HEK293 (cell line): ENCODE results near the gene PARPBP.

ENCODE experiments used
- CTCF ChIA-PET: fragments of 350-600 bp; formaldehyde crosslinking; extraction: SDS; loops from one replicate; lab custom pipeline; 2021; ENCODE audit warnings: antibody characterized with exemption; lab: Yijun Ruan, JAX
- POLR2A ChIA-PET: fragments of 300-600 bp; formaldehyde crosslinking; extraction: SDS; loops from one replicate; lab custom pipeline; 2020; ENCODE audit warnings: antibody characterized with exemption, inconsistent platforms; lab: Yijun Ruan, JAX
- H3K27ac ChIP-seq: fragments of 200-500 bp; sonication (Bioruptor generic); 2 replicates; pipeline ENCODE4 v1.5.1; 2014; ENCODE audit warnings: low read depth, low read length, control low read depth, inconsistent platforms; ENCODE audit errors: extremely low read depth
- H3K36me3 ChIP-seq, 2 experiments: fragments of 200-500 bp in 1 of 2; sonication (Bioruptor generic) in 1 of 2; 1 replicate in 1 of 2; 2 replicates in 1 of 2; pipeline ENCODE4 v1.5.1; 2014 to 2017; ENCODE audit warnings: inconsistent platforms in 2 of 2, low read length in 2 of 2; ENCODE audit not compliant: control insufficient read depth in 2 of 2, insufficient read depth in 1 of 2
- H3K4me1 ChIP-seq: fragments of 200-500 bp; sonication (Bioruptor generic); 2 replicates; pipeline ENCODE4 v1.5.1; 2014; ENCODE audit warnings: mild to moderate bottlenecking, low read length, inconsistent platforms; ENCODE audit not compliant: control insufficient read depth, insufficient read depth
- H3K4me3 ChIP-seq: 2 replicates; pipeline ENCODE4 v1.5.1; 2011; ENCODE audit warnings: low read depth, mild to moderate bottlenecking, control low read depth, low read length, moderate library complexity
- H3K9me3 ChIP-seq: fragments of 200-500 bp; sonication (Bioruptor generic); 2 replicates; pipeline ENCODE4 v1.5.1; 2014; ENCODE audit warnings: low read depth, low read length, inconsistent platforms; ENCODE audit not compliant: control insufficient read depth, insufficient read depth
- KLF8 ChIP-seq: fragments of 450-650 bp; formaldehyde crosslinking; IDR thresholded peaks from 2 replicates; pipeline ENCODE4 v1.5.1; 2016; ENCODE audit warnings: missing biosample characterization, missing genetic modification characterization
- PRDM1 ChIP-seq: fragments of 450-650 bp; formaldehyde crosslinking; IDR thresholded peaks from 2 replicates; pipeline ENCODE4; 2016; ENCODE audit warnings: missing biosample characterization, missing genetic modification characterization
- SP7 ChIP-seq: fragments of 450-650 bp; formaldehyde crosslinking; IDR thresholded peaks from 2 replicates; pipeline ENCODE4 v1.5.1; 2016; ENCODE audit warnings: missing biosample characterization, missing genetic modification characterization
- ZNF10 ChIP-seq: fragments of 450-650 bp; formaldehyde crosslinking; IDR thresholded peaks from 2 replicates; pipeline ENCODE4 v1.5.1; 2017; ENCODE audit warnings: missing biosample characterization, missing genetic modification characterization
- ZNF133 ChIP-seq: fragments of 450-650 bp; formaldehyde crosslinking; IDR thresholded peaks from 2 replicates; pipeline ENCODE4 v1.5.1; 2016; ENCODE audit warnings: missing biosample characterization, missing genetic modification characterization
- ZNF184 ChIP-seq: fragments of 450-650 bp; IDR thresholded peaks from 2 replicates; pipeline ENCODE4 v1.5.1; 2018; ENCODE audit warnings: missing biosample characterization, mild to moderate bottlenecking, missing genetic modification characterization
- ZNF223 ChIP-seq: fragments of 450-650 bp; formaldehyde crosslinking; IDR thresholded peaks from 2 replicates; pipeline ENCODE4 v1.5.1; 2016; ENCODE audit warnings: missing biosample characterization, missing genetic modification characterization
- ZNF37A ChIP-seq: fragments of 450-650 bp; IDR thresholded peaks from 2 replicates; pipeline ENCODE4 v1.5.1; 2018; ENCODE audit warnings: missing biosample characterization, missing genetic modification characterization
- ZNF391 ChIP-seq: fragments of 450-650 bp; formaldehyde crosslinking; IDR thresholded peaks from 2 replicates; pipeline ENCODE4 v1.5.1; 2016; ENCODE audit warnings: low read depth, missing biosample characterization, missing genetic modification characterization, borderline replicate concordance
- ZNF433 ChIP-seq: fragments of 450-650 bp; formaldehyde crosslinking; IDR thresholded peaks from 2 replicates; pipeline ENCODE4 v1.5.1; 2016; ENCODE audit warnings: missing biosample characterization, missing genetic modification characterization, low read depth
- ZNF529 ChIP-seq: fragments of 450-650 bp; formaldehyde crosslinking; IDR thresholded peaks from 2 replicates; pipeline ENCODE4 v1.5.1; 2017; ENCODE audit warnings: missing genetic modification characterization, missing biosample characterization; ENCODE audit not compliant: insufficient replicate concordance
- ZNF549 ChIP-seq: fragments of 450-650 bp; IDR thresholded peaks from 2 replicates; pipeline ENCODE4 v1.5.1; 2018; ENCODE audit warnings: missing biosample characterization, missing genetic modification characterization, mild to moderate bottlenecking, inconsistent platforms, moderate library complexity
- ZNF555 ChIP-seq: fragments of 450-650 bp; formaldehyde crosslinking; conservative IDR thresholded peaks from 2 replicates; pipeline ENCODE4 v1.5.1; 2017; ENCODE audit warnings: missing biosample characterization, mild to moderate bottlenecking, missing genetic modification characterization, inconsistent platforms
- ZNF596 ChIP-seq: fragments of 450-650 bp; IDR thresholded peaks from 2 replicates; pipeline ENCODE4 v1.5.0; 2018; ENCODE audit warnings: missing biosample characterization, mild to moderate bottlenecking, missing genetic modification characterization, moderate library complexity
- ZNF658 ChIP-seq: fragments of 450-650 bp; formaldehyde crosslinking; IDR thresholded peaks from 2 replicates; pipeline ENCODE4; 2016; ENCODE audit warnings: missing biosample characterization, missing genetic modification characterization
- TF ChIP-seq, protein P1 (sequence below): fragments of 450-650 bp; formaldehyde crosslinking; IDR thresholded peaks from 2 replicates; pipeline ENCODE4 v1.5.1; 2016; ENCODE audit warnings: missing biosample characterization, missing genetic modification characterization
- TF ChIP-seq, protein P2 (sequence below): fragments of 450-650 bp; formaldehyde crosslinking; IDR thresholded peaks from 2 replicates; pipeline ENCODE4 v1.5.1; 2016; ENCODE audit warnings: missing biosample characterization, missing genetic modification characterization
- TF ChIP-seq, protein P3 (sequence below): fragments of 450-650 bp; formaldehyde crosslinking; IDR thresholded peaks from 2 replicates; pipeline ENCODE4 v1.5.1; 2016; ENCODE audit warnings: missing biosample characterization, missing genetic modification characterization

Gene PARPBP

DNA sequence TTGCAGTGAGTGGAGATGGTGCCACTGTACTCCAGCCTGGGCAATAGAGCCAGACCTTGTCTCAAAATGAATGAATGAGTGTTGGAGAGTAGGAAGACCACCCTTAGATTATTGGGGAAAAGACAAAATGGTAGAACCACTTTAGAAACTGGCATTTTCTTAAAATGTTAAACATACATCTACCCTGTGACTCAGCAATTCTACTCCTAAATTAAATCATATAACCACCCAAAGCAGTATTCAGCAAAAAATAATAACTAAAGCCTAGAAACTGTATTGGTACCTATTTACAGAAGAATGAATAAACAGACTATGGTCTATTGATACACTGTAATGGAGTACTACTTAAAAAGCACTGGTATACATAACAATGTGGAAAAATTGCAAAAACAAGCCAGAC lies 9.2 kb upstream of the PARPBP start:
- CTCF ChIA-PET: no interaction called here
- H3K36me3 ChIP-seq: peaks cover 30 to 84% of the 10 kb centered on the region in 2 experiments
- no peaks in the 10 kb centered on the region for H3K9me3 ChIP-seq
- H3K27ac ChIP-seq: no peak overlapping the region
- POLR2A ChIA-PET: interaction anchor here (1.4 kb wide), 1 partner anchor 9 kb away, joined by 3 read pairs; the partner anchor contains the start of genes NUP37 and PARPBP
- TF ChIP-seq, protein P1, sequence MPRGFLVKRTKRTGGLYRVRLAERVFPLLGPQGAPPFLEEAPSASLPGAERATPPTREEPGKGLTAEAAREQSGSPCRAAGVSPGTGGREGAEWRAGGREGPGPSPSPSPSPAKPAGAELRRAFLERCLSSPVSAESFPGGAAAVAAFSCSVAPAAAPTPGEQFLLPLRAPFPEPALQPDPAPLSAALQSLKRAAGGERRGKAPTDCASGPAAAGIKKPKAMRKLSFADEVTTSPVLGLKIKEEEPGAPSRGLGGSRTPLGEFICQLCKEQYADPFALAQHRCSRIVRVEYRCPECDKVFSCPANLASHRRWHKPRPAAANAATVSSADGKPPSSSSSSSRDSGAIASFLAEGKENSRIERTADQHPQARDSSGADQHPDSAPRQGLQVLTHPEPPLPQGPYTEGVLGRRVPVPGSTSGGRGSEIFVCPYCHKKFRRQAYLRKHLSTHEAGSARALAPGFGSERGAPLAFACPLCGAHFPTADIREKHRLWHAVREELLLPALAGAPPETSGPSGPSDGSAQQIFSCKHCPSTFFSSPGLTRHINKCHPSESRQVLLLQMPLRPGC (tag by site-specific recombination): no peak
- TF ChIP-seq, protein P2, sequence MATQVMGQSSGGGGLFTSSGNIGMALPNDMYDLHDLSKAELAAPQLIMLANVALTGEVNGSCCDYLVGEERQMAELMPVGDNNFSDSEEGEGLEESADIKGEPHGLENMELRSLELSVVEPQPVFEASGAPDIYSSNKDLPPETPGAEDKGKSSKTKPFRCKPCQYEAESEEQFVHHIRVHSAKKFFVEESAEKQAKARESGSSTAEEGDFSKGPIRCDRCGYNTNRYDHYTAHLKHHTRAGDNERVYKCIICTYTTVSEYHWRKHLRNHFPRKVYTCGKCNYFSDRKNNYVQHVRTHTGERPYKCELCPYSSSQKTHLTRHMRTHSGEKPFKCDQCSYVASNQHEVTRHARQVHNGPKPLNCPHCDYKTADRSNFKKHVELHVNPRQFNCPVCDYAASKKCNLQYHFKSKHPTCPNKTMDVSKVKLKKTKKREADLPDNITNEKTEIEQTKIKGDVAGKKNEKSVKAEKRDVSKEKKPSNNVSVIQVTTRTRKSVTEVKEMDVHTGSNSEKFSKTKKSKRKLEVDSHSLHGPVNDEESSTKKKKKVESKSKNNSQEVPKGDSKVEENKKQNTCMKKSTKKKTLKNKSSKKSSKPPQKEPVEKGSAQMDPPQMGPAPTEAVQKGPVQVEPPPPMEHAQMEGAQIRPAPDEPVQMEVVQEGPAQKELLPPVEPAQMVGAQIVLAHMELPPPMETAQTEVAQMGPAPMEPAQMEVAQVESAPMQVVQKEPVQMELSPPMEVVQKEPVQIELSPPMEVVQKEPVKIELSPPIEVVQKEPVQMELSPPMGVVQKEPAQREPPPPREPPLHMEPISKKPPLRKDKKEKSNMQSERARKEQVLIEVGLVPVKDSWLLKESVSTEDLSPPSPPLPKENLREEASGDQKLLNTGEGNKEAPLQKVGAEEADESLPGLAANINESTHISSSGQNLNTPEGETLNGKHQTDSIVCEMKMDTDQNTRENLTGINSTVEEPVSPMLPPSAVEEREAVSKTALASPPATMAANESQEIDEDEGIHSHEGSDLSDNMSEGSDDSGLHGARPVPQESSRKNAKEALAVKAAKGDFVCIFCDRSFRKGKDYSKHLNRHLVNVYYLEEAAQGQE (tag by site-specific recombination): no peak
- TF ChIP-seq ZNF223 (tag by site-specific recombination) (no peak), ZNF658 (tag by site-specific recombination) (no peak), SP7 (tag by site-specific recombination) (no peak), ZNF184 (tag by site-specific recombination) (no peak), ZNF433 (tag by site-specific recombination) (no peak)
- TF ChIP-seq, all 188 proteins: peak for 0
- Histone ChIP-seq H3K4me3 (no peak overlapping the region), H3K4me1 (no peaks in the 10 kb centered on the region)

DNA sequence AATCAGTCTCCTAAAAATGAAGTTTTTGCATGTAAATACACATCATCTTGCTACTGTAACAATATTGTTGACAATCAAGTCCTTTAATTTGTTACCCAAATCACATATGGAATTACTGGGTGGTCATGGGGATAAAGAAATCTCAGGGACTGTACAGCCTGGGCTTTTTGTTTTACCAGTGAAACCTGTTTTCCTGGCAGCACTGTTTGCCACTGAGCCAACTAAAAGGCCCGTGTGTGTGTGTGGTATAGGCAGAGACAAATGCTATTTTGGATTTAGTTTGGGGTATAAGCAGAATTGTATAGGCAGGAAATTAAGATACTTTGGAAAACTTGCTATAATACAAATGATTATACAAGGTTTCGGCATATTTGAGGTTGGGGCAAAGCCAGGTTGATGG lies 5.8 kb upstream of the PARPBP start:
- TF ChIP-seq ZNF133 (tag by site-specific recombination): no peak
- TF ChIP-seq, protein P3, sequence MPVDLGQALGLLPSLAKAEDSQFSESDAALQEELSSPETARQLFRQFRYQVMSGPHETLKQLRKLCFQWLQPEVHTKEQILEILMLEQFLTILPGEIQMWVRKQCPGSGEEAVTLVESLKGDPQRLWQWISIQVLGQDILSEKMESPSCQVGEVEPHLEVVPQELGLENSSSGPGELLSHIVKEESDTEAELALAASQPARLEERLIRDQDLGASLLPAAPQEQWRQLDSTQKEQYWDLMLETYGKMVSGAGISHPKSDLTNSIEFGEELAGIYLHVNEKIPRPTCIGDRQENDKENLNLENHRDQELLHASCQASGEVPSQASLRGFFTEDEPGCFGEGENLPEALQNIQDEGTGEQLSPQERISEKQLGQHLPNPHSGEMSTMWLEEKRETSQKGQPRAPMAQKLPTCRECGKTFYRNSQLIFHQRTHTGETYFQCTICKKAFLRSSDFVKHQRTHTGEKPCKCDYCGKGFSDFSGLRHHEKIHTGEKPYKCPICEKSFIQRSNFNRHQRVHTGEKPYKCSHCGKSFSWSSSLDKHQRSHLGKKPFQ (tag by site-specific recombination): no peak
- no peak for TF ChIP-seq PRDM1 (tag by site-specific recombination)
- TF ChIP-seq ZNF596 (tag by site-specific recombination): no peak
- TF ChIP-seq ZNF391: no peak
- no peak for TF ChIP-seq ZNF549 (tag by site-specific recombination)
- no peak for TF ChIP-seq KLF8 (tag by site-specific recombination)
- no peak for TF ChIP-seq ZNF529 (tag by site-specific recombination)
- no peak for TF ChIP-seq ZNF10 (tag by site-specific recombination)
- TF ChIP-seq ZNF555: no peak
- TF ChIP-seq ZNF37A (tag by site-specific recombination): no peak
- Histone ChIP-seq H3K27ac (no peak overlapping the region), H3K4me3 (no peak overlapping the region), H3K4me1 (no peaks in the 10 kb centered on the region), H3K9me3 (no peaks in the 10 kb centered on the region), H3K36me3 (peaks cover 47 to 79% of the 10 kb centered on the region in 2 experiments)
- ChIA-PET POLR2A (no interaction called here), CTCF (no interaction called here)
